Mesenchymal stem cell (in vitro differentiated cells and primary cell): ENCODE measurements around the gene DPF3.

Experiments used
- DNase-seq: peaks from one replicate; pipeline ENCODE4 v3.0.0-alpha.2; 2013
- H2AFZ ChIP-seq: one replicate; pipeline ENCODE4 v1.6.1; 2013; ENCODE audit warnings: low read depth, mild to moderate bottlenecking, control low read depth, inconsistent platforms, low read length, moderate library complexity
- H2AK5ac ChIP-seq: 2 replicates; pipeline ENCODE4 v1.6.1; 2013; ENCODE audit warnings: low read length, moderate library complexity, mild to moderate bottlenecking, inconsistent platforms; ENCODE audit not compliant: severe bottlenecking
- H2BK120ac ChIP-seq: one replicate; pipeline ENCODE4 v1.6.1; 2013; ENCODE audit warnings: low read depth, mild to moderate bottlenecking, inconsistent platforms, low read length, moderate library complexity
- H2BK12ac ChIP-seq, 2 experiments: one replicate each; pipeline ENCODE4 v1.6.1; 2013; ENCODE audit warnings: inconsistent platforms in 2 of 2, low read length in 2 of 2, mild to moderate bottlenecking in 2 of 2, moderate library complexity in 2 of 2, control low read depth in 1 of 2
- H2BK15ac ChIP-seq: one replicate; pipeline ENCODE4 v1.6.1; 2013; ENCODE audit warnings: mild to moderate bottlenecking, low read depth, inconsistent platforms; ENCODE audit not compliant: poor library complexity, severe bottlenecking
- H2BK5ac ChIP-seq: 2 replicates; pipeline ENCODE4 v1.6.1; 2013; ENCODE audit warnings: low read depth, mild to moderate bottlenecking, low read length, control low read depth, inconsistent platforms; ENCODE audit not compliant: poor library complexity, severe bottlenecking
- H3K14ac ChIP-seq, 2 experiments: one replicate each; pipeline ENCODE4 v1.6.1; 2013; ENCODE audit warnings: inconsistent platforms in 2 of 2, low read length in 2 of 2, control low read depth in 1 of 2, mild to moderate bottlenecking in 1 of 2, moderate library complexity in 1 of 2
- H3K18ac ChIP-seq, 2 experiments: one replicate each; pipeline ENCODE4 v1.6.1; 2013; ENCODE audit warnings: inconsistent platforms in 2 of 2, low read length in 2 of 2, control low read depth in 1 of 2, low read depth in 1 of 2, mild to moderate bottlenecking in 1 of 2
- H3K23ac ChIP-seq, 2 experiments: one replicate each; pipeline ENCODE4 v1.6.1; 2013; ENCODE audit warnings: inconsistent platforms in 2 of 2, low read length in 2 of 2, mild to moderate bottlenecking in 2 of 2, moderate library complexity in 2 of 2, control low read depth in 1 of 2
- H3K27ac ChIP-seq: 2 replicates; pipeline ENCODE4 v1.5.1; 2013; ENCODE audit warnings: mild to moderate bottlenecking, moderate library complexity, low read length, control low read depth, inconsistent platforms; ENCODE audit not compliant: poor library complexity, severe bottlenecking
- H3K27me3 ChIP-seq, 2 experiments: 2 replicates each; pipeline versions ENCODE4 v1.6.1 to v1.7.0; 2013; ENCODE audit warnings: low read length in 2 of 2, mild to moderate bottlenecking in 2 of 2, moderate library complexity in 2 of 2, control low read depth in 1 of 2, inconsistent platforms in 1 of 2; ENCODE audit not compliant: control insufficient read depth in 1 of 2, insufficient read depth in 1 of 2
- H3K36me3 ChIP-seq, 2 experiments: 2 replicates each; pipeline versions ENCODE4 v1.6.1 to v1.7.0; 2013; ENCODE audit warnings: low read length in 2 of 2, control low read depth in 1 of 2, inconsistent platforms in 1 of 2, low read depth in 1 of 2, mild to moderate bottlenecking in 1 of 2; ENCODE audit not compliant: insufficient read depth in 2 of 2, control insufficient read depth in 1 of 2
- H3K4ac ChIP-seq, 2 experiments: one replicate each; pipeline ENCODE4 v1.6.1; 2013; ENCODE audit warnings: inconsistent platforms in 2 of 2, low read length in 2 of 2, mild to moderate bottlenecking in 2 of 2, moderate library complexity in 2 of 2, control low read depth in 1 of 2, low read depth in 1 of 2
- H3K4me1 ChIP-seq: 2 replicates; pipeline ENCODE4 v1.6.1; 2013; ENCODE audit warnings: low read depth, low read length, control low read depth; ENCODE audit not compliant: control insufficient read depth, insufficient read depth
- H3K4me2 ChIP-seq: 2 replicates; pipeline ENCODE4 v1.6.1; 2013; ENCODE audit warnings: low read length, mild to moderate bottlenecking, inconsistent platforms; ENCODE audit not compliant: poor library complexity, severe bottlenecking
- H3K4me3 ChIP-seq, 2 experiments: 2 replicates each; pipeline versions ENCODE4 v1.5.1 to v1.7.0; 2013; ENCODE audit warnings: low read length in 2 of 2, mild to moderate bottlenecking in 2 of 2, control low read depth in 1 of 2, low read depth in 1 of 2; ENCODE audit not compliant: insufficient read depth in 1 of 2
- H3K79me1 ChIP-seq: replicated peaks from 2 replicates; pipeline ENCODE4 v1.6.1; 2013; ENCODE audit warnings: mild to moderate bottlenecking, control low read depth, low read length, inconsistent platforms; ENCODE audit not compliant: poor library complexity, severe bottlenecking
- H3K9ac ChIP-seq: 2 replicates; pipeline ENCODE4 v1.7.0; 2013; ENCODE audit warnings: mild to moderate bottlenecking, low read length, moderate library complexity
- H3K9me3 ChIP-seq: 2 replicates; pipeline ENCODE4 v1.7.0; 2013; ENCODE audit warnings: mild to moderate bottlenecking, low read length; ENCODE audit not compliant: control insufficient read depth
- H4K8ac ChIP-seq: one replicate; pipeline ENCODE4 v1.6.1; 2013; ENCODE audit warnings: inconsistent platforms, mild to moderate bottlenecking, low read length, moderate library complexity
- H4K91ac ChIP-seq: one replicate; pipeline ENCODE4 v1.6.1; 2013; ENCODE audit warnings: mild to moderate bottlenecking, low read length, inconsistent platforms
- WGBS: methylation state at CpG from one replicate; pipeline ENCODE4 v1.1.7; 2013; ENCODE audit warnings: mixed read lengths; 5-methylcytosine and 5-hydroxymethylcytosine counted together

Gene DPF3

GRCh38 chr14:72740504-72740961, 153.4 kb downstream of the DPF3 start:
- no peak overlapping the region for H4K91ac ChIP-seq
- H3K79me1 ChIP-seq = peaks cover 30% of the 10 kb centered on the region
- H3K18ac ChIP-seq = no peak overlapping the region
- H3K23ac ChIP-seq = no peak overlapping the region
- H2BK12ac ChIP-seq = no peak overlapping the region
- H3K4me1 ChIP-seq = peaks cover 15% of the 10 kb centered on the region
- no peak overlapping the region for H3K4ac ChIP-seq
- no peaks in the 10 kb centered on the region for H3K9me3 ChIP-seq
- WGBS = 97% methylated on average over 4 of the region's 4 CpGs
- no peak overlapping the region for H3K4me3 ChIP-seq
- DNase-seq = no peak
- H2BK120ac ChIP-seq = no peak overlapping the region
- H4K8ac ChIP-seq = no peak overlapping the region
- H2BK5ac ChIP-seq = no peak overlapping the region
- H3K36me3 ChIP-seq = peaks cover 0 to 33% of the 10 kb centered on the region in 2 experiments
- no peak overlapping the region for H2AFZ ChIP-seq
- no peak overlapping the region for H3K4me2 ChIP-seq
- H3K9ac ChIP-seq = no peak overlapping the region
- no peak overlapping the region for H2AK5ac ChIP-seq
- H2BK15ac ChIP-seq = no peak overlapping the region
- H3K27ac ChIP-seq = no peak overlapping the region
- no peak overlapping the region for H3K14ac ChIP-seq
- H3K27me3 ChIP-seq = no peaks in the 10 kb centered on the region

GRCh38 chr14:72739446-72740405, 154.2 kb downstream of the DPF3 start:
- Histone ChIP-seq H4K8ac (no peak overlapping the region), H2BK120ac (no peak overlapping the region), H3K4me3 (no peak overlapping the region), H3K4me2 (no peak overlapping the region), H3K9ac (no peak overlapping the region), H2AK5ac (peak overlapping the region; percentile 2), H2BK15ac (no peak overlapping the region), H3K36me3 (peaks cover 0 to 32% of the 10 kb centered on the region in 2 experiments), H3K18ac (no peak overlapping the region), H4K91ac (no peak overlapping the region), H3K27ac (no peak overlapping the region), H3K4me1 (peaks cover 13% of the 10 kb centered on the region), H2AFZ (no peak overlapping the region), H3K9me3 (no peaks in the 10 kb centered on the region), H3K23ac (no peak overlapping the region), H3K27me3 (no peaks in the 10 kb centered on the region), H2BK5ac (no peak overlapping the region), H3K14ac (no peak overlapping the region), H2BK12ac (no peak overlapping the region), H3K79me1 (peaks cover 33% of the 10 kb centered on the region), H3K4ac (no peak overlapping the region)
- 86% methylated on average over 12 of the region's 14 CpGs for WGBS
- no peak for DNase-seq

GRCh38 chr14:72738161-72738611, 155.7 kb downstream of the DPF3 start:
- H3K4me2 ChIP-seq = no peak overlapping the region
- no peak overlapping the region for H2AFZ ChIP-seq
- no peak overlapping the region for H3K4ac ChIP-seq
- no peak overlapping the region for H2BK12ac ChIP-seq
- no peak overlapping the region for H2BK5ac ChIP-seq
- H3K9ac ChIP-seq = no peak overlapping the region
- no peak overlapping the region for H2BK15ac ChIP-seq
- peaks cover 39% of the 10 kb centered on the region for H3K79me1 ChIP-seq
- H3K36me3 ChIP-seq = peaks cover 0 to 26% of the 10 kb centered on the region in 2 experiments
- no peak overlapping the region for H3K14ac ChIP-seq
- DNase-seq = no peak
- no peaks in the 10 kb centered on the region for H3K9me3 ChIP-seq
- H3K27ac ChIP-seq = no peak overlapping the region
- WGBS = 97% methylated on average over 5 of the region's 6 CpGs
- H3K27me3 ChIP-seq = peaks cover 0 to 4% of the 10 kb centered on the region in 2 experiments
- H3K18ac ChIP-seq = no peak overlapping the region
- H4K91ac ChIP-seq = no peak overlapping the region
- H4K8ac ChIP-seq = no peak overlapping the region
- peak overlapping the region; percentile 4 for H2AK5ac ChIP-seq
- peaks cover 13% of the 10 kb centered on the region for H3K4me1 ChIP-seq
- no peak overlapping the region for H3K23ac ChIP-seq
- H2BK120ac ChIP-seq = no peak overlapping the region
- H3K4me3 ChIP-seq = no peak overlapping the region

- Histone ChIP-seq H2BK15ac (no peak overlapping the region), H3K4ac (no peak overlapping the region), H3K79me1 (peaks cover 34% of the 10 kb centered on the region), H2AFZ (no peak overlapping the region), H3K14ac (no peak overlapping the region), H4K91ac (no peak overlapping the region), H3K27ac (no peak overlapping the region), H2BK12ac (no peak overlapping the region), H3K23ac (no peak overlapping the region), H4K8ac (no peak overlapping the region), H3K4me3 (peak overlapping the region in 1 of 2 experiments; percentile 61), H3K27me3 (peaks cover 0 to 10% of the 10 kb centered on the region in 2 experiments), H3K4me1 (peaks cover 12% of the 10 kb centered on the region), H2AK5ac (no peak overlapping the region), H3K4me2 (no peak overlapping the region), H3K36me3 (peaks cover 0 to 20% of the 10 kb centered on the region in 2 experiments), H3K9ac (peak overlapping the region; percentile 17), H3K9me3 (no peaks in the 10 kb centered on the region), H2BK120ac (no peak overlapping the region), H2BK5ac (no peak overlapping the region), H3K18ac (no peak overlapping the region)
- DNase-seq = no peak
- 94% methylated on average over 5 of the region's 6 CpGs for WGBS
Measured at GRCh38 chr14:72737560-72737943, 156.3 kb downstream of the DPF3 start.
